Sigmoid colon (tissue), 4 donors: Measurements from ENCODE around the gene PLPPR3.

Experiments used
- CTCF ChIP-seq, 4 experiments: fragments of 450-650 bp in 3 of 4; fragments of 200-600 bp in 1 of 4; IDR thresholded peaks; one replicate each; pipeline ENCODE4 v1.5.1; 2016 to 2019; ENCODE audit warnings: antibody characterized with exemption in 4 of 4, mild to moderate bottlenecking in 3 of 4, moderate library complexity in 2 of 4
- EP300 ChIP-seq, 4 donors: sonication (generic); formaldehyde crosslinking; IDR thresholded peaks; one replicate each; pipeline ENCODE4 v1.6.1; 2017; ENCODE audit warnings: antibody characterized with exemption in 4 of 4
- POLR2A ChIP-seq, 2 donors: fragments of 450-650 bp; IDR thresholded peaks; one replicate each; pipeline ENCODE4 v1.6.1; 2016; ENCODE audit warnings: antibody characterized with exemption in 2 of 2, mild to moderate bottlenecking in 2 of 2, moderate library complexity in 2 of 2
- POLR2AphosphoS5 ChIP-seq, 4 donors: sonication (generic); formaldehyde crosslinking; IDR thresholded peaks; one replicate each; pipeline ENCODE4 v1.6.1; 2017; ENCODE audit warnings: antibody characterized with exemption in 4 of 4

DNA sequence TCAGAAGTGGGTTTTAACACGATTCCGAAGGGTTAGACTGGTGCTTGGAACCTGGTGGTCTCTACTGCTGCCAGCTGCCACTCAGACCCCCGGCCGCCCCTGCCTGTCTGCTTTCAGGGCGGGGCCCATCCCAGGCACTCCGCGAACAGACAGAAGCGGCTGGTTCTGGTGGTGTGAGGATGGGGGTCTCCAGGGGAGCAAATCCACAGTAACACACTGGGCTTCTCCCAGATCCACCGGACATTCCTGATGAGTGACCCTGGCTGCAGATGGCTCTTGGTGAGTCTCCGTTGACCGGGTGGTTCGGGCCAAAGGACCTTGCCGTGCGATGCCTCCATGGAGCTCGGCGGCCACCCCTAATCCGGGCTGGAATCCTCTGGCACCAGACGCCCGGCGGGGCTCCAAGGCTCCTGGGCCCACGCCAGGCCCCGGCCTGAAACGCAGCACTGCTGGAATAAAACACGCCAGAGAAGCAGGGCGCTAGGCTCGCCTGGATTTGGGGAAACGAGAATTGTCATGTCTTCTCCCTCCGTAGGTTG is 26.6 kb downstream of the PLPPR3 start:
- TF ChIP-seq CTCF (IDR thresholded peaks at IDR 0.05) (no peak), POLR2A (IDR thresholded peaks at IDR 0.05) (no peak), POLR2AphosphoS5 (IDR thresholded peaks at IDR 0.05) (no peak), EP300 (IDR thresholded peaks at IDR 0.05) (no peak)
